Transverse colon (tissue), 4 donors: ENCODE measurements around the gene DNAJC6. TPM values are rescaled to one million over a fixed set of nuclear protein-coding genes. Genes with fewer than 3 reads are reported as not detected.

ENCODE experiments used
- DNase-seq: peaks from one replicate; pipeline ENCODE4 v3.0.0-alpha.2; 2019
- H3K27ac ChIP-seq, 4 donors: fragments of 200-600 bp; sonication (generic); 2 replicates each; pipeline ENCODE4 v1.5.1; 2016 to 2018; ENCODE audit warnings: inconsistent platforms in 4 of 4
- H3K27me3 ChIP-seq: fragments of 200-600 bp; sonication (generic); 2 replicates; pipeline ENCODE4 v1.5.1; 2017; ENCODE audit warnings: inconsistent platforms
- H3K36me3 ChIP-seq, 4 donors: fragments of 200-600 bp; sonication (generic); 2 replicates each; pipeline ENCODE4 v1.5.1; 2017 to 2019; ENCODE audit warnings: inconsistent platforms in 4 of 4
- H3K4me1 ChIP-seq, 4 donors: fragments of 200-600 bp; sonication (generic); 2 replicates each; pipeline ENCODE4 v1.5.1; 2017 to 2020; ENCODE audit warnings: inconsistent platforms in 4 of 4
- H3K4me3 ChIP-seq, 4 donors: fragments of 200-600 bp; sonication (generic); 1 replicate in 1 of 4; 2 replicates in 3 of 4; pipeline versions ENCODE4 v1.5.1 to v1.6.1; 2017 to 2019; ENCODE audit warnings: inconsistent platforms in 4 of 4
- H3K9me3 ChIP-seq, 2 donors: fragments of 200-600 bp; sonication (generic); 2 replicates each; pipeline ENCODE4 v1.5.1; 2017 to 2019; ENCODE audit warnings: inconsistent platforms in 2 of 2
- EP300 ChIP-seq: sonication (generic); formaldehyde crosslinking; IDR thresholded peaks from one replicate; pipeline ENCODE4 v1.6.1; 2017; ENCODE audit warnings: antibody characterized with exemption, low read depth
- POLR2A ChIP-seq: fragments of 450-650 bp; IDR thresholded peaks from one replicate; pipeline ENCODE4 v1.6.1; 2016; ENCODE audit warnings: antibody characterized with exemption, mild to moderate bottlenecking, moderate library complexity
- POLR2AphosphoS5 ChIP-seq, 3 donors: sonication (generic); formaldehyde crosslinking; IDR thresholded peaks; one replicate each; pipeline ENCODE4 v1.6.1; 2016; ENCODE audit warnings: antibody characterized with exemption in 3 of 3
- WGBS, 2 donors: methylation state at CpG; one replicate each; pipeline ENCODE4 v1.1.5; 2018; ENCODE audit warnings: low coverage in 1 of 2; 5-methylcytosine and 5-hydroxymethylcytosine counted together
- in situ Hi-C, 4 donors: fragments of 200-750 bp; cut with MboI; loops; one replicate each; pipeline versions ENCODE4 v1.15.0 to v1.15.1; 2017; ENCODE audit warnings: low sequenced_read_pairs in 3 of 4, low pct_ligation_motif_present in 1 of 4, low pct_unique_long_range_greater_than_20kb in 1 of 4
- intact Hi-C: fragments of 100-400 bp; cut with DNase I; formaldehyde crosslinking; loops from one replicate; pipeline ENCODE4 v1.15.1; 2023; ENCODE audit warnings: low total_unique reads
- total RNA-seq, 4 donors: library from RNA; depleted of rRNA; stranded (reverse); fragments of >200 nt; gene quantifications; one replicate each; pipeline ENCODE4 v1.1.0, GENCODE V29; 2016
- TF ChIP-seq, protein P1 (sequence below), 5 experiments: fragments of 200-600 bp in 3 of 5; fragments of 450-650 bp in 2 of 5; sonication (generic) in 3 of 5; IDR thresholded peaks; 1 replicate in 2 of 5; 2 replicates in 3 of 5; pipeline ENCODE4 v1.5.1; 2016 to 2017; ENCODE audit warnings: antibody characterized with exemption in 5 of 5, inconsistent platforms in 3 of 5, mild to moderate bottlenecking in 2 of 5, moderate library complexity in 1 of 5

DNAJC6 gene
- total RNA-seq, 4 donors from 2014 or later: 0.40 to 2.7 (median 1.7) TPM

GRCh38 chr1:65419681-65420589 lies 110.6 kb downstream of the DNAJC6 start:
- Histone ChIP-seq H3K27ac (peak overlapping the region; percentile 96 to 100 (median 99)), H3K27me3 (no peaks in the 10 kb centered on the region), H3K36me3 (no peaks in the 10 kb centered on the region), H3K9me3 (no peaks in the 10 kb centered on the region), H3K4me3 (peak overlapping the region; percentile 12 to 99 (median 95)), H3K4me1 (peaks cover 8 to 33% (median 13%) of the 10 kb centered on the region in 4 donors)
- TF ChIP-seq, protein P1, sequence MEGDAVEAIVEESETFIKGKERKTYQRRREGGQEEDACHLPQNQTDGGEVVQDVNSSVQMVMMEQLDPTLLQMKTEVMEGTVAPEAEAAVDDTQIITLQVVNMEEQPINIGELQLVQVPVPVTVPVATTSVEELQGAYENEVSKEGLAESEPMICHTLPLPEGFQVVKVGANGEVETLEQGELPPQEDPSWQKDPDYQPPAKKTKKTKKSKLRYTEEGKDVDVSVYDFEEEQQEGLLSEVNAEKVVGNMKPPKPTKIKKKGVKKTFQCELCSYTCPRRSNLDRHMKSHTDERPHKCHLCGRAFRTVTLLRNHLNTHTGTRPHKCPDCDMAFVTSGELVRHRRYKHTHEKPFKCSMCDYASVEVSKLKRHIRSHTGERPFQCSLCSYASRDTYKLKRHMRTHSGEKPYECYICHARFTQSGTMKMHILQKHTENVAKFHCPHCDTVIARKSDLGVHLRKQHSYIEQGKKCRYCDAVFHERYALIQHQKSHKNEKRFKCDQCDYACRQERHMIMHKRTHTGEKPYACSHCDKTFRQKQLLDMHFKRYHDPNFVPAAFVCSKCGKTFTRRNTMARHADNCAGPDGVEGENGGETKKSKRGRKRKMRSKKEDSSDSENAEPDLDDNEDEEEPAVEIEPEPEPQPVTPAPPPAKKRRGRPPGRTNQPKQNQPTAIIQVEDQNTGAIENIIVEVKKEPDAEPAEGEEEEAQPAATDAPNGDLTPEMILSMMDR (IDR thresholded peaks at IDR 0.05): no peak
- TF ChIP-seq POLR2AphosphoS5 (IDR thresholded peaks at IDR 0.05) (peak in 2 of 3 donors; percentile 40 to 42), POLR2A (peak; percentile 52), EP300 (no peak)
- in situ Hi-C loops: loop anchor here in 2 of 4 donors (25.0 kb wide), 2 partner anchors 333 to 358 kb away; no protein-coding TSS in a partner anchor
- DNase-seq: peak; percentile 99
- 1 to 14% methylated on average over 1 to 35 of the region's 52 CpGs for WGBS, 2 donors
- intact Hi-C loops: no loop called here

DNA sequence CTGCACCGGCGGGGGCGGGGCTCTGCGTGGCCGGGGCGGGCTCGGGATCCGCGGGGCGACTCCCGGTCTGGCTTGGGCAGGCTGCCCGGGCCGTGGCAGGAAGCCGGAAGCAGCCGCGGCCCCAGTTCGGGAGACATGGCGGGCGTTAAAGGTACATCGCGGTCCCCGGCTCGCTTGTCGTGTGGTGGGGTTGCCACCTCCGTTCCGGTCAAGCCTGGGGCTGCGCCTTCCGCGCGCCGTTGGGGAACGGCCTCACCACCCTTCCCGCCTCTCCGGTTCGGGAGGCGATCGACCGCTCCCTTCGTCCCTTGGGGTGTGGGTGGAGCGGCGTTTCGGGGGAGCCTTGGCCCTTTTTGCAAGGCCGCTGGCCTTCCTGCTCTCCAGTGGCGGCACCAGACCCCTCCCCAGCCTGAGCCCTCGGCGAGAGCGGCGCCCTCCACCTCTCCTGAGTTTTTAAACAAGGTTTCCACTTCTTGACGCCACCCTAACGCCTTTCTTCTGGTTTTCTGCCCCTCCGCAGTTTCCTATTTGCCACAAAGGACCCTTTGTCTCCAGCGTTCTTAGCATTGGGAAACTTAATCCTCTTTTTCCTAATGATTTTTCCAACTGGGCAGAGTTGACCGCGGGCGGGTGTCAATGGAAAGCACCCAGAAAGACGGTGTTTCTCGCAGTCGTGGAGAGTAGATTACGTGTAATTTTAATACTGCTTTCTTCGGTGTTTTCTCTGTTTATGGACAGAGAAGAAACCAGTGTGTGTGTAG lies 111.4 kb downstream of the DNAJC6 start, which contains the start of the genes LEPR and LEPROT:
LEPR (plus strand) TSS at position 79 of the 761 bp plus-strand sequence. CDS start 144,898 bp downstream, outside the sequence.
LEPROT (plus strand) TSS at position 79 of the 761 bp plus-strand sequence; CDS start at position 136, 57 bp downstream.
- TF ChIP-seq EP300 (no peak), POLR2AphosphoS5 (IDR thresholded peaks at IDR 0.05) (peak; percentile 76 to 93 (median 91)), POLR2A (peak; percentile 85)
- TF ChIP-seq, protein P1 (IDR thresholded peaks at IDR 0.05): no peak
- in situ Hi-C loops: loop anchor here in 2 of 4 donors (25.0 kb wide), 2 partner anchors 333 to 358 kb away; no protein-coding TSS in a partner anchor
- peak within 1 kb of the TSS; percentile 96 to 100 (median 99) for H3K27ac ChIP-seq
- peak within 1 kb of the TSS; percentile 53 to 99 (median 95) for H3K4me3 ChIP-seq
- 0% methylated on average over 7 to 50 of the region's 60 CpGs for WGBS, 2 donors
- peaks cover 0 to 5% (median 1%) of the 10 kb centered on the region in 4 donors for H3K36me3 ChIP-seq
- DNase-seq: no peak
- H3K9me3 ChIP-seq: no peaks in the 10 kb centered on the region
- peaks cover 8 to 33% (median 13%) of the 10 kb centered on the region in 4 donors for H3K4me1 ChIP-seq
- no peaks in the 10 kb centered on the region for H3K27me3 ChIP-seq
- intact Hi-C loops: no loop called here

GRCh38 chr1:65421351-65422025 lies 112.1 kb downstream of the DNAJC6 start:
- peaks cover 8 to 33% (median 13%) of the 10 kb centered on the region in 4 donors for H3K4me1 ChIP-seq
- no peak for TF ChIP-seq EP300
- no peak for TF ChIP-seq POLR2AphosphoS5 (IDR thresholded peaks at IDR 0.05)
- TF ChIP-seq POLR2A: no peak
- TF ChIP-seq, protein P1 (IDR thresholded peaks at IDR 0.05): no peak
- intact Hi-C loops: no loop called here
- peaks cover 0 to 10% (median 4%) of the 10 kb centered on the region in 4 donors for H3K36me3 ChIP-seq
- no peaks in the 10 kb centered on the region for H3K9me3 ChIP-seq
- no peaks in the 10 kb centered on the region for H3K27me3 ChIP-seq
- 5 to 10% methylated on average over 13 of the region's 13 CpGs for WGBS, 2 donors
- H3K4me3 ChIP-seq: peak overlapping the region; percentile 53 to 99 (median 95)
- H3K27ac ChIP-seq: peak overlapping the region; percentile 96 to 100 (median 99)
- in situ Hi-C loops: loop anchor here in 2 of 4 donors (25.0 kb wide), 2 partner anchors 334 to 359 kb away; no protein-coding TSS in a partner anchor
- no peak for DNase-seq
